LNCaP clone FGC (cell line): ENCODE data around the gene SH3BP5.

Experiments used
- DNase-seq: peaks from one replicate; pipeline ENCODE4 v3.0.0-alpha.2; 2011; ENCODE audit warnings: low read depth
- H3K4me3 ChIP-seq: 2 replicates; pipeline ENCODE4 v1.5.1; 2011; ENCODE audit warnings: mild to moderate bottlenecking, low read depth, low read length, control low read depth
- CTCF ChIP-seq: IDR thresholded peaks from 2 replicates; pipeline ENCODE4 v1.5.1; 2012; ENCODE audit warnings: mild to moderate bottlenecking; ENCODE audit not compliant: control insufficient read depth, insufficient read depth; ENCODE audit errors: extremely low read depth

The SH3BP5 gene

GRCh38 chr3:15279205-15279604 lies 53.2 kb downstream of the SH3BP5 start:
- DNase-seq: no peak
- H3K4me3 ChIP-seq: no peak overlapping the region
- no peak for TF ChIP-seq CTCF

- no peak for TF ChIP-seq CTCF
- no peak for DNase-seq
- H3K4me3 ChIP-seq: no peak overlapping the region
These were observed 54.4 kb downstream of the SH3BP5 start for GRCh38 chr3:15277861-15278500.

GRCh38 chr3:15276028-15276724 lies 56.2 kb downstream of the SH3BP5 start:
- TF ChIP-seq CTCF: no peak
- no peak for DNase-seq
- no peak overlapping the region for H3K4me3 ChIP-seq

- TF ChIP-seq CTCF: no peak
- H3K4me3 ChIP-seq: no peak overlapping the region
- DNase-seq: no peak
These were observed 59.2 kb downstream of the SH3BP5 start for GRCh38 chr3:15273227-15273626.

- TF ChIP-seq CTCF: peak; percentile 23; the same call in 1 of the 2 replicates
These were observed 59.8 kb downstream of the SH3BP5 start for GRCh38 chr3:15272426-15273196.

GRCh38 chr3:15271785-15272381 lies 60.5 kb downstream of the SH3BP5 start:
- no peak overlapping the region for H3K4me3 ChIP-seq
- TF ChIP-seq CTCF: no peak
- DNase-seq: no peak

More at GRCh38 chr3:15272426-15273196, 59.8 kb downstream of the SH3BP5 start:
- DNase-seq: no peak
- H3K4me3 ChIP-seq: no peak overlapping the region
